Caco-2 (cell line): ENCODE measurements around the gene ADGB. TPM values are rescaled to one million over a fixed set of nuclear protein-coding genes. Genes with fewer than 3 reads are reported as not detected.

Experiments
- BruUV-seq: library from RNA; stranded (reverse); fragments of 400-500 nt; replicated peaks from 2 replicates; lab custom pipeline; 2021; lab: Mats Ljungman, UMichigan
- CTCF ChIA-PET: fragments of 300-600 bp; sonication (Branson Sonifier 250); formaldehyde crosslinking; loops from one replicate; lab custom pipeline; 2022; ENCODE audit warnings: antibody characterized with exemption; lab: Charles Lee
- POLR2A ChIA-PET: fragments of 300-600 bp; sonication (Branson Sonifier 250); formaldehyde crosslinking; loops from one replicate; lab custom pipeline; 2022; ENCODE audit warnings: antibody characterized with exemption; lab: Charles Lee
- DNase-seq, 2 experiments: peaks; one replicate each; pipeline versions ENCODE4 v3.0.0 to v3.0.0-alpha.2; 2020 to 2022
- H3K27me3 ChIP-seq: replicated peaks from 2 replicates; pipeline ENCODE4 v1.6.0; 2011; ENCODE audit warnings: low read length; ENCODE audit not compliant: control insufficient read depth, insufficient read depth
- H3K36me3 ChIP-seq: 2 replicates; pipeline ENCODE4 v1.5.1; 2011; ENCODE audit warnings: low read length; ENCODE audit not compliant: control insufficient read depth, insufficient read depth
- H3K4me1 ChIP-seq: fragments of 250-450 bp; sonication (Bioruptor Pico); 2 replicates; pipeline ENCODE4 v1.5.1; 2020; ENCODE audit warnings: mild to moderate bottlenecking
- H3K4me3 ChIP-seq: 2 replicates; pipeline ENCODE4 v1.5.1; 2011; ENCODE audit warnings: low read depth, mild to moderate bottlenecking, control low read depth, low read length
- H3K9me3 ChIP-seq: fragments of 250-450 bp; sonication (Bioruptor Pico); 2 replicates; pipeline ENCODE4 v1.5.1; 2020; ENCODE audit warnings: mild to moderate bottlenecking, moderate library complexity
- H3K27ac Mint-ChIP-seq: one replicate; pipeline ENCODE4 v1.8.0; 2022; ENCODE audit warnings: mixed read lengths; ENCODE audit not compliant: unreplicated experiment
- H3K27me3 Mint-ChIP-seq: one replicate; pipeline ENCODE4 v1.8.0; 2022; ENCODE audit warnings: mixed read lengths; ENCODE audit not compliant: insufficient read depth, unreplicated experiment
- H3K36me3 Mint-ChIP-seq: one replicate; pipeline ENCODE4 v1.8.0; 2022; ENCODE audit warnings: mild to moderate bottlenecking, mixed read lengths; ENCODE audit not compliant: insufficient read depth, unreplicated experiment
- H3K4me1 Mint-ChIP-seq: one replicate; pipeline ENCODE4 v1.8.0; 2022; ENCODE audit warnings: low read depth, mixed read lengths; ENCODE audit not compliant: unreplicated experiment
- H3K4me3 Mint-ChIP-seq: one replicate; pipeline ENCODE4 v1.8.0; 2022; ENCODE audit warnings: mild to moderate bottlenecking, moderate library complexity, mixed read lengths; ENCODE audit not compliant: unreplicated experiment
- H3K9me3 Mint-ChIP-seq: one replicate; pipeline ENCODE4 v1.8.0; 2022; ENCODE audit warnings: mixed read lengths; ENCODE audit not compliant: unreplicated experiment
- intact Hi-C: fragments of 100-400 bp; cut with micrococcal nuclease; formaldehyde crosslinking; loops from one replicate; pipeline ENCODE4 v1.10.0; 2022; ENCODE audit not compliant: unreplicated experiment
- total RNA-seq: library from RNA; stranded (reverse); gene quantifications from 2 replicates; pipeline ENCODE4 v1.2.3, GENCODE V29; 2022
- TF ChIP-seq, protein P1 (sequence below), 2 experiments: fragments of 200-600 bp in 1 of 2; IDR thresholded peaks; 1 replicate in 1 of 2; 2 replicates in 1 of 2; pipeline versions ENCODE4 v1.5.1 to v1.8.0; 2011 to 2022; ENCODE audit warnings: antibody characterized with exemption in 1 of 2, control low read depth in 1 of 2, inconsistent platforms in 1 of 2, low read depth in 1 of 2, low read length in 1 of 2, mild to moderate bottlenecking in 1 of 2, moderate library complexity in 1 of 2; ENCODE audit not compliant: insufficient read depth in 1 of 2, severe bottlenecking in 1 of 2, unreplicated experiment in 1 of 2

ADGB gene
- total RNA-seq, 1 experiment from 2014 or later, result not detected

DNA sequence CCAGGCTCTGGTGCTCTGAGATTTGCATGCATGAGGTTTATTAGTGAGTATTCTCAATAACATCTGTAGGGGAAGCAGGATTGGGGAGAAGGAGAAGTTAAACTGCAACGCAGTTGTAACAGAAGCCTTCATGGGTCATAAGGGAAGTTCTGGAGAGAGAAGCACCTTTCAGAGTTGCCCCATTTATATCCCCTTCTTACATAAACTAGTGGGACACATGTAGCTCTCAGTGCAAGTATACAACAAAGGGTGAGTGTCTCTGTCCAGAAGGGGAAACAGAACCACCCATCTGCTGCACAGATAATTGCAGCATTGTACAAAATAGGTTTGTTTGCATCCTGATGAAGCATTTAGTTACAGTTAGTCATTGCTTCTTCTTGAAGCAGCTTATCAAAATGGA is 4.3 kb upstream of the ADGB start:
- H3K4me3 ChIP-seq, result no peak overlapping the region
- CTCF ChIA-PET, result no interaction called here
- BruUV-seq, result no TSS peak
- intact Hi-C loops, result no loop called here
- TF ChIP-seq, protein P1, sequence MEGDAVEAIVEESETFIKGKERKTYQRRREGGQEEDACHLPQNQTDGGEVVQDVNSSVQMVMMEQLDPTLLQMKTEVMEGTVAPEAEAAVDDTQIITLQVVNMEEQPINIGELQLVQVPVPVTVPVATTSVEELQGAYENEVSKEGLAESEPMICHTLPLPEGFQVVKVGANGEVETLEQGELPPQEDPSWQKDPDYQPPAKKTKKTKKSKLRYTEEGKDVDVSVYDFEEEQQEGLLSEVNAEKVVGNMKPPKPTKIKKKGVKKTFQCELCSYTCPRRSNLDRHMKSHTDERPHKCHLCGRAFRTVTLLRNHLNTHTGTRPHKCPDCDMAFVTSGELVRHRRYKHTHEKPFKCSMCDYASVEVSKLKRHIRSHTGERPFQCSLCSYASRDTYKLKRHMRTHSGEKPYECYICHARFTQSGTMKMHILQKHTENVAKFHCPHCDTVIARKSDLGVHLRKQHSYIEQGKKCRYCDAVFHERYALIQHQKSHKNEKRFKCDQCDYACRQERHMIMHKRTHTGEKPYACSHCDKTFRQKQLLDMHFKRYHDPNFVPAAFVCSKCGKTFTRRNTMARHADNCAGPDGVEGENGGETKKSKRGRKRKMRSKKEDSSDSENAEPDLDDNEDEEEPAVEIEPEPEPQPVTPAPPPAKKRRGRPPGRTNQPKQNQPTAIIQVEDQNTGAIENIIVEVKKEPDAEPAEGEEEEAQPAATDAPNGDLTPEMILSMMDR (IDR thresholded peaks at IDR 0.05; ENCODE audit: insufficient read depth in 1 of 2, low read depth in 1 of 2, low read length in 1 of 2, severe bottlenecking in 1 of 2, unreplicated experiment in 1 of 2), result no peak
- Mint-ChIP-seq H3K27me3 (peaks cover 8% of the 10 kb centered on the region), H3K4me1 (peaks cover 12% of the 10 kb centered on the region), H3K4me3 (no peak overlapping the region), H3K9me3 (no peaks in the 10 kb centered on the region), H3K36me3 (no peaks in the 10 kb centered on the region), H3K27ac (no peak overlapping the region)
- no peaks in the 10 kb centered on the region for H3K27me3 ChIP-seq
- no peaks in the 10 kb centered on the region for H3K9me3 ChIP-seq
- no peaks in the 10 kb centered on the region for H3K36me3 ChIP-seq
- no peak for DNase-seq
- POLR2A ChIA-PET, result no interaction called here
- no peaks in the 10 kb centered on the region for H3K4me1 ChIP-seq

DNA sequence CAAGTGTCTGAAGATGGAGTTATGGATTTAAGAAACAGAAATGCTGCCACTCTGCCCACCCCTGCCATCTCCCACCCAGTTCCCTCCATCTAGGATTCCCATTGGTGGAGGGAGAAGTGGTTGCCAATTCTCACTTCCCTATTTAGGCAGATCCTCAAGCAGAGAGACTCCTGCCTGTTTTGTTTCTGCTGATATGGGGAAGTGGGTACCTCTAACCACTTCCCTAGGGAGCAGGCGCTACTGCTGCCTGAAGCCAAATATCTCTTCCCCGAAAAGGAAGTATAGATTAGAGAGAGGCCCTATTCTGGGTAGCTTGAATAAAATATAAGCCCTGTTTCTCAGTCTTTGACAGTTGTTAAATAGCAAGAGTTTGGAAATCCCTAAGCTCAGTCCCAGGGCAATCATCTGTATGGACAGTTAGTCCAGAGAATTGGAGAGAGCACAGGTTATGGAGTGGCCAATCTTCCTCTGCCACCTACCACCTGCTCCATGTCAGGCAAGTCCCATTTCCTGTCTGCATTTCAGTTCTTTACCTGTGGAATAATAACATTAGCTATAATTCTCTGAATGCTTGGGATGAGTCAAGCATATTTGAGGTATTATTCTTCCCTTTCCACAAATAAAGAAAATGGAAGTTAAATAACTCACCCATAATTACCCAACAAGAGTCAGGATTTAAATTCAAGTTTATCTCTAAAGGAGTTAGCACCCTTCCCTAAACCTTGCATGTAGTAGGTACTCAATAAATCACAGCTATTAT is 2.6 kb upstream of the ADGB start:
- no peaks in the 10 kb centered on the region for H3K9me3 Mint-ChIP-seq
- no peak overlapping the region for H3K4me3 Mint-ChIP-seq
- H3K9me3 ChIP-seq, result no peaks in the 10 kb centered on the region
- TF ChIP-seq, protein P1 (IDR thresholded peaks at IDR 0.05; ENCODE audit: insufficient read depth in 1 of 2, low read depth in 1 of 2, low read length in 1 of 2, severe bottlenecking in 1 of 2, unreplicated experiment in 1 of 2), result no peak
- peaks cover 12% of the 10 kb centered on the region for H3K27me3 Mint-ChIP-seq
- ChIA-PET CTCF (no interaction called here), POLR2A (no interaction called here)
- no peaks in the 10 kb centered on the region for H3K36me3 Mint-ChIP-seq
- H3K4me1 Mint-ChIP-seq, result peaks cover 12% of the 10 kb centered on the region
- no peaks in the 10 kb centered on the region for H3K4me1 ChIP-seq
- H3K27me3 ChIP-seq, result no peaks in the 10 kb centered on the region
- H3K27ac Mint-ChIP-seq, result no peak overlapping the region
- DNase-seq, result no peak
- BruUV-seq, result no TSS peak
- intact Hi-C loops, result loop anchor here (5.0 kb wide), 2 partner anchors 54 to 106 kb away; partner anchors contain the start of gene RAB32
- no peak overlapping the region for H3K4me3 ChIP-seq
- no peaks in the 10 kb centered on the region for H3K36me3 ChIP-seq

DNA sequence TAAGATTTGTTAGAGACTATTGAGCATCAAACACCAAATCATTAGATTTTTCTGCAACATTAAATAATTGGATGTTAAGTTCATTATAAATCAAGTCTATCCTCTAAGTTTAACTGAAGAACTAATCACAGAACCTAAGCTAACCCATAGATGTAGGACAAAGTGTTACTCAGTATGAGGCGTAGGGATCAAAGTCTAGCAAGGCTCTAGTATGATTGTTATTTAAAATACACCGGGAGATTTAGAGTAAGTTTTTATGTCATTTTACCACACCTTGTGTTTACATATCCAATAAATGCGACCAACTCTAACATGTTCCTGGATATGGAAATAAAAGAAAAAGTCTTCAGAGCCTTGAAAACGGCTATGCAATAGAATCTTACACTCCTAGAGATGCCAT is 2.6 kb downstream of the ADGB start:
- H3K27me3 Mint-ChIP-seq, result peaks cover 11% of the 10 kb centered on the region
- TF ChIP-seq, protein P1 (IDR thresholded peaks at IDR 0.05; ENCODE audit: insufficient read depth in 1 of 2, low read depth in 1 of 2, low read length in 1 of 2, severe bottlenecking in 1 of 2, unreplicated experiment in 1 of 2), result no peak
- H3K4me1 Mint-ChIP-seq, result peaks cover 12% of the 10 kb centered on the region
- H3K27ac Mint-ChIP-seq, result no peak overlapping the region
- intact Hi-C loops, result no loop called here
- Histone ChIP-seq H3K27me3 (no peaks in the 10 kb centered on the region), H3K36me3 (no peaks in the 10 kb centered on the region), H3K4me3 (no peak overlapping the region), H3K9me3 (no peaks in the 10 kb centered on the region), H3K4me1 (no peaks in the 10 kb centered on the region)
- CTCF ChIA-PET, result no interaction called here
- H3K4me3 Mint-ChIP-seq, result no peak overlapping the region
- BruUV-seq, result no TSS peak
- no peaks in the 10 kb centered on the region for H3K36me3 Mint-ChIP-seq
- DNase-seq, result no peak
- POLR2A ChIA-PET, result no interaction called here
- H3K9me3 Mint-ChIP-seq, result no peaks in the 10 kb centered on the region
